LNCaP clone FGC (cell line): Measurements from ENCODE around the gene DPH2.

Source experiments
- DNase-seq: peaks from one replicate; pipeline ENCODE4 v3.0.0-alpha.2; 2011; ENCODE audit warnings: low read depth
- H3K4me3 ChIP-seq: 2 replicates; pipeline ENCODE4 v1.5.1; 2011; ENCODE audit warnings: mild to moderate bottlenecking, low read depth, low read length, control low read depth
- TF ChIP-seq, protein P1 (sequence below): IDR thresholded peaks from 2 replicates; pipeline ENCODE4 v1.5.1; 2012; ENCODE audit warnings: mild to moderate bottlenecking; ENCODE audit not compliant: control insufficient read depth, insufficient read depth; ENCODE audit errors: extremely low read depth

DPH2 gene

GRCh38 chr1:43978551-43979260 lies 8.9 kb downstream of the DPH2 start, which contains the start of gene B4GALT2:
B4GALT2 (plus strand) TSS chr1:43979210; CDS start chr1:43981161, 1,951 bp downstream.
- H3K4me3 ChIP-seq = peak within 1 kb of the TSS; percentile 65
- no peak for DNase-seq
- TF ChIP-seq, protein P1, sequence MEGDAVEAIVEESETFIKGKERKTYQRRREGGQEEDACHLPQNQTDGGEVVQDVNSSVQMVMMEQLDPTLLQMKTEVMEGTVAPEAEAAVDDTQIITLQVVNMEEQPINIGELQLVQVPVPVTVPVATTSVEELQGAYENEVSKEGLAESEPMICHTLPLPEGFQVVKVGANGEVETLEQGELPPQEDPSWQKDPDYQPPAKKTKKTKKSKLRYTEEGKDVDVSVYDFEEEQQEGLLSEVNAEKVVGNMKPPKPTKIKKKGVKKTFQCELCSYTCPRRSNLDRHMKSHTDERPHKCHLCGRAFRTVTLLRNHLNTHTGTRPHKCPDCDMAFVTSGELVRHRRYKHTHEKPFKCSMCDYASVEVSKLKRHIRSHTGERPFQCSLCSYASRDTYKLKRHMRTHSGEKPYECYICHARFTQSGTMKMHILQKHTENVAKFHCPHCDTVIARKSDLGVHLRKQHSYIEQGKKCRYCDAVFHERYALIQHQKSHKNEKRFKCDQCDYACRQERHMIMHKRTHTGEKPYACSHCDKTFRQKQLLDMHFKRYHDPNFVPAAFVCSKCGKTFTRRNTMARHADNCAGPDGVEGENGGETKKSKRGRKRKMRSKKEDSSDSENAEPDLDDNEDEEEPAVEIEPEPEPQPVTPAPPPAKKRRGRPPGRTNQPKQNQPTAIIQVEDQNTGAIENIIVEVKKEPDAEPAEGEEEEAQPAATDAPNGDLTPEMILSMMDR = no peak

GRCh38 chr1:43979261-43979527 lies 9.4 kb downstream of the DPH2 start:
- no peak for DNase-seq
- peak overlapping the region; percentile 53 for H3K4me3 ChIP-seq
- TF ChIP-seq, protein P1 = no peak

- H3K4me3 ChIP-seq = peak overlapping the region; percentile 53
- no peak for DNase-seq
- TF ChIP-seq, protein P1 = no peak
Measured at GRCh38 chr1:43979528-43980254, 9.9 kb downstream of the DPH2 start.

DNA sequence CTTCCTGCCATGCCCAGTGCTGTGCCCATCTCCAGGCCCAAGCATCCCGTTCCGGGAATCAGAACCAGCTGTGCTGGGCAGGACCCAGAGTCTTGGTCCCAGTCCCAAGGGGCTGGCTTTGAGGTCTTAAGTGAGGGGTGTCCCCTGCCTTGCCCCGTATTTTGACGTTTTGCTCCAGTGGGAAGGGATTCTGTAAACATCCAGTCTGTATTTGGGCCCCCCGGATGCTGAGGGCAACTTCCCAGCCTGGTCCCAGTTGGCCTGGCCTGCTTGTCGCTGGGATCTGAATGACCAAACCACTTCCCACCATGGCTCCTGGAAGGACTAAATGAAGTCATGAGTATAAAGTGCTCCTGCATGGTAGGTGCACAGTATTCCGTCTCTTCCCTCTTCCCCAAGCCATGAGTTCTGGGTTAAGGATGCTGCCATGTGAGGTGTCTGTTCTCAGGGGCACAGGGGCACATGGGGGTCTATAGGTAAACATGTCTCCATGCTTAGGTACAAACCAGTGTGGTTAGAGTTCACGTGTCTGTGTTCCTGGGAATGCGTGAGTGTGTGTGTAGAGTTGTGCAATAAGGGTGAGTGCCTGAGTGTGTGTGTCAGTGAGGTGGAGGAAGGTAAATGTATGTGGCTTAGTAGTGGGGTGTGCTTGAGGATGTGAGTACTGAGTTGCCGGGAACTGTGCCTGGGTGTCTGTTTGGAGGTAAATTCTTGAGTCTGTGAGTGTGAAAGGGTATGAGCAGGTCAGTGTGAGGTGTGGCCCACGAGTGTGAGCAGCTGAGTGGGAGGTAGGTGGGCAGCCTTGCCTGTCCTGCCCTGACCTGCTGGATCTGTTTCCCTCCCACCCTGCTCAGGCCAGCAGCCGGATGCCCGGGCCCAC lies 10.7 kb downstream of the DPH2 start:
- TF ChIP-seq, protein P1 = no peak
- H3K4me3 ChIP-seq = peak overlapping the region; percentile 53
- DNase-seq = no peak

GRCh38 chr1:43981135-43981491 lies 11.3 kb downstream of the DPH2 start:
- TF ChIP-seq, protein P1 = no peak
- no peak for DNase-seq
- H3K4me3 ChIP-seq = no peak overlapping the region

DNA sequence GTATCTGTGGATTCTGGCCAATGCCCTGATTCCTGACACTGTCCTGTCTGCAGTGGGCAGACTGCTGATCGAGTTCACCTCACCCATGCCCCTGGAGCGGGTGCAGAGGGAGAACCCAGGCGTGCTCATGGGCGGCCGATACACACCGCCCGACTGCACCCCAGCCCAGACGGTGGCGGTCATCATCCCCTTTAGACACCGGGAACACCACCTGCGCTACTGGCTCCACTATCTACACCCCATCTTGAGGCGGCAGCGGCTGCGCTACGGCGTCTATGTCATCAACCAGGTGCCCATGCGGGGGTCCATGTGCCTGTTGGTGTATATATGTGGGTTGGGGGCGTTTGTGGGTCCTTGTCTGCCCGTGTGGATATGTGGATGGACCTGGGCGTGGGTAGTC lies 11.8 kb downstream of the DPH2 start:
- no peak for DNase-seq
- H3K4me3 ChIP-seq = no peak overlapping the region
- TF ChIP-seq, protein P1 = no peak
